Measurements from ENCODE around the gene DNM3. TPM values are rescaled to one million over a fixed set of nuclear protein-coding genes. Genes with fewer than 3 reads are reported as not detected.

Gene DNM3
- total RNA-seq, 8 experiments from 2014 or later, result 6.1 to 29.1 (median 13.5) TPM

- in situ Hi-C loops (cut with MboI; ENCODE audit: low pct_unique_long_range_greater_than_20kb in 2 of 9, low sequenced_read_pairs in 9 of 9, unreplicated experiment in 9 of 9), result no loop called here
- ATAC-seq (replicated peaks in 6 of 8), result no peak
- H3K27ac ChIP-seq, result no peak overlapping the region
- WGBS, 10 experiments, result 75 to 100% (median 93%) methylated on average over 1 to 2 of the region's 2 CpGs; no CpG with 5 or more reads in 1 of the 10 experiments
- H3K4me1 ChIP-seq (replicated peaks in 1 of 2), result no peaks in the 10 kb centered on the region
- no peak overlapping the region for H3K4me3 ChIP-seq
These were observed 244.8 kb downstream of the DNM3 start for GRCh38 chr1:172086137-172086536.

- in situ Hi-C loops (cut with MboI; ENCODE audit: low pct_unique_long_range_greater_than_20kb in 2 of 9, low sequenced_read_pairs in 9 of 9, unreplicated experiment in 9 of 9), result no loop called here
- no peaks in the 10 kb centered on the region for H3K4me1 ChIP-seq (replicated peaks in 1 of 2)
- no peak overlapping the region for H3K4me3 ChIP-seq
- ATAC-seq (replicated peaks in 6 of 8), result no peak
- no peak overlapping the region for H3K27ac ChIP-seq
- WGBS, 10 experiments, result 33 to 100% (median 81%) methylated on average over 1 of the region's 1 CpG; no CpG with 5 or more reads in 1 of the 10 experiments
These were observed 247.0 kb downstream of the DNM3 start for GRCh38 chr1:172088256-172088655.

- WGBS, 10 experiments, result 20 to 100% (median 84%) methylated on average over 1 to 7 of the region's 7 CpGs
- no peak overlapping the region for H3K4me3 ChIP-seq
- H3K27ac ChIP-seq, result no peak overlapping the region
- in situ Hi-C loops (cut with MboI; ENCODE audit: low pct_unique_long_range_greater_than_20kb in 2 of 9, low sequenced_read_pairs in 9 of 9, unreplicated experiment in 9 of 9), result no loop called here
- H3K4me1 ChIP-seq (replicated peaks in 1 of 2), result no peaks in the 10 kb centered on the region
- ATAC-seq (replicated peaks in 6 of 8), result peak in 4 of 8 experiments; percentile 39 to 81 (median 53)
These were observed 248.6 kb downstream of the DNM3 start for GRCh38 chr1:172089768-172090510.

- WGBS, 10 experiments, result 0 to 56% (median 24%) methylated on average over 1 of the region's 1 CpG; no CpG with 5 or more reads in 2 of the 10 experiments
- Histone ChIP-seq H3K27ac (no peak overlapping the region), H3K4me3 (no peak overlapping the region), H3K4me1 (replicated peaks in 1 of 2) (no peaks in the 10 kb centered on the region)
- ATAC-seq (replicated peaks in 6 of 8), result no peak
- in situ Hi-C loops (cut with MboI; ENCODE audit: low pct_unique_long_range_greater_than_20kb in 2 of 9, low sequenced_read_pairs in 9 of 9, unreplicated experiment in 9 of 9), result no loop called here
These were observed 249.2 kb downstream of the DNM3 start for GRCh38 chr1:172090511-172090817.

- no peaks in the 10 kb centered on the region for H3K4me1 ChIP-seq (replicated peaks in 1 of 2)
- no peak for ATAC-seq (replicated peaks in 6 of 8)
- 45 to 100% (median 100%) methylated on average over 1 to 2 of the region's 2 CpGs; no CpG with 5 or more reads in 2 of the 10 experiments for WGBS, 10 experiments
- in situ Hi-C loops (cut with MboI; ENCODE audit: low pct_unique_long_range_greater_than_20kb in 2 of 9, low sequenced_read_pairs in 9 of 9, unreplicated experiment in 9 of 9), result no loop called here
- no peak overlapping the region for H3K4me3 ChIP-seq
- H3K27ac ChIP-seq, result no peak overlapping the region
These were observed 254.5 kb downstream of the DNM3 start for GRCh38 chr1:172095846-172096245.

GRCh38 chr1:172105230-172105629 is 263.9 kb downstream of the DNM3 start:
- in situ Hi-C loops (cut with MboI; ENCODE audit: low pct_unique_long_range_greater_than_20kb in 2 of 9, low sequenced_read_pairs in 9 of 9, unreplicated experiment in 9 of 9), result no loop called here
- Histone ChIP-seq H3K4me1 (replicated peaks in 1 of 2) (peaks cover 0 to 3% of the 10 kb centered on the region in 2 donors), H3K27ac (no peak overlapping the region), H3K4me3 (no peak overlapping the region)
- no peak for ATAC-seq (replicated peaks in 6 of 8)

- ATAC-seq (replicated peaks in 6 of 8), result no peak
These were observed 266.1 kb downstream of the DNM3 start for GRCh38 chr1:172107316-172107975.

GRCh38 chr1:172108161-172108893 is 267.0 kb downstream of the DNM3 start:
- Histone ChIP-seq H3K27ac (no peak overlapping the region), H3K4me1 (replicated peaks in 1 of 2) (peaks cover 0 to 3% of the 10 kb centered on the region in 2 donors), H3K4me3 (no peak overlapping the region)
- in situ Hi-C loops (cut with MboI; ENCODE audit: low pct_unique_long_range_greater_than_20kb in 2 of 9, low sequenced_read_pairs in 9 of 9, unreplicated experiment in 9 of 9), result no loop called here
- no peak for ATAC-seq (replicated peaks in 6 of 8)

More at GRCh38 chr1:172107316-172107975, 266.1 kb downstream of the DNM3 start:
- no peak overlapping the region for H3K27ac ChIP-seq
- WGBS, 10 experiments, result 56 to 100% (median 92%) methylated on average over 3 to 4 of the region's 4 CpGs
- H3K4me1 ChIP-seq (replicated peaks in 1 of 2), result peaks cover 0 to 3% of the 10 kb centered on the region in 2 donors
- in situ Hi-C loops (cut with MboI; ENCODE audit: low pct_unique_long_range_greater_than_20kb in 2 of 9, low sequenced_read_pairs in 9 of 9, unreplicated experiment in 9 of 9), result no loop called here
- no peak overlapping the region for H3K4me3 ChIP-seq

GRCh38 chr1:172109359-172109758 is 268.1 kb downstream of the DNM3 start:
- peaks cover 0 to 3% of the 10 kb centered on the region in 2 donors for H3K4me1 ChIP-seq (replicated peaks in 1 of 2)
- in situ Hi-C loops (cut with MboI; ENCODE audit: low pct_unique_long_range_greater_than_20kb in 2 of 9, low sequenced_read_pairs in 9 of 9, unreplicated experiment in 9 of 9), result no loop called here
- H3K27ac ChIP-seq, result no peak overlapping the region
- no peak overlapping the region for H3K4me3 ChIP-seq
- peak in 2 of 8 experiments; percentile 38 to 73 for ATAC-seq (replicated peaks in 6 of 8)
- WGBS, 10 experiments, result 0 to 96% (median 84%) methylated on average over 1 to 5 of the region's 5 CpGs

- in situ Hi-C loops (cut with MboI; ENCODE audit: low pct_unique_long_range_greater_than_20kb in 2 of 9, low sequenced_read_pairs in 9 of 9, unreplicated experiment in 9 of 9), result no loop called here
- Histone ChIP-seq H3K27ac (no peak overlapping the region), H3K4me1 (replicated peaks in 1 of 2) (peaks cover 0 to 3% of the 10 kb centered on the region in 2 donors), H3K4me3 (no peak overlapping the region)
- ATAC-seq (replicated peaks in 6 of 8), result no peak
- 82 to 100% (median 100%) methylated on average over 1 of the region's 1 CpG; no CpG with 5 or more reads in 5 of the 10 experiments for WGBS, 10 experiments
These were observed 271.3 kb downstream of the DNM3 start for GRCh38 chr1:172112576-172112975.

- 69 to 100% (median 94%) methylated on average over 1 of the region's 1 CpG; no CpG with 5 or more reads in 4 of the 10 experiments for WGBS, 10 experiments
- in situ Hi-C loops (cut with MboI; ENCODE audit: low pct_unique_long_range_greater_than_20kb in 2 of 9, low sequenced_read_pairs in 9 of 9, unreplicated experiment in 9 of 9), result no loop called here
- Histone ChIP-seq H3K4me1 (replicated peaks in 1 of 2) (no peaks in the 10 kb centered on the region), H3K27ac (no peak overlapping the region), H3K4me3 (no peak overlapping the region)
- ATAC-seq (replicated peaks in 6 of 8), result no peak
These were observed 276.5 kb downstream of the DNM3 start for GRCh38 chr1:172117800-172118199.

GRCh38 chr1:172118618-172119017 is 277.3 kb downstream of the DNM3 start:
- Histone ChIP-seq H3K27ac (no peak overlapping the region), H3K4me1 (replicated peaks in 1 of 2) (no peaks in the 10 kb centered on the region), H3K4me3 (no peak overlapping the region)
- no peak for ATAC-seq (replicated peaks in 6 of 8)
- in situ Hi-C loops (cut with MboI; ENCODE audit: low pct_unique_long_range_greater_than_20kb in 2 of 9, low sequenced_read_pairs in 9 of 9, unreplicated experiment in 9 of 9), result no loop called here
- 58 to 100% (median 87%) methylated on average over 2 to 3 of the region's 3 CpGs; no CpG with 5 or more reads in 3 of the 10 experiments for WGBS, 10 experiments

GRCh38 chr1:172119184-172119583 is 277.9 kb downstream of the DNM3 start:
- no peak for ATAC-seq (replicated peaks in 6 of 8)
- 79 to 99% (median 93%) methylated on average over 4 to 10 of the region's 10 CpGs for WGBS, 10 experiments

More at GRCh38 chr1:172119184-172119583, 277.9 kb downstream of the DNM3 start:
- Histone ChIP-seq H3K4me3 (no peak overlapping the region), H3K27ac (no peak overlapping the region), H3K4me1 (replicated peaks in 1 of 2) (no peaks in the 10 kb centered on the region)
- in situ Hi-C loops (cut with MboI; ENCODE audit: low pct_unique_long_range_greater_than_20kb in 2 of 9, low sequenced_read_pairs in 9 of 9, unreplicated experiment in 9 of 9), result no loop called here

Measured in motor neuron (in vitro differentiated cells).